HepG2 (cell line): ENCODE results near the gene EHBP1. TPM values are rescaled to one million over a fixed set of nuclear protein-coding genes. Genes with fewer than 3 reads are reported as not detected.

Experiments
- ATAC-seq: fragments of 200-7000 bp; cut with Tn5 transposase; 3 replicates; pipeline ENCODE4 v1.9.1; 2020; ENCODE audit warnings: mild to moderate bottlenecking, moderate library complexity
- BruUV-seq: library from RNA; stranded (reverse); fragments of 400-500 nt; replicated peaks from 2 replicates; lab custom pipeline; 2021; lab: Mats Ljungman, UMichigan
- CTCF ChIA-PET: fragments of 300-600 bp; formaldehyde crosslinking; extraction: SDS; loops from one replicate; lab custom pipeline; 2021; ENCODE audit warnings: low total read pairs, inconsistent platforms, low intra/inter-chr PET ratio; lab: Yijun Ruan, JAX
- POLR2A ChIA-PET: fragments of 350-600 bp; sonication (Branson Sonifier 250); formaldehyde crosslinking; loops from one replicate; lab custom pipeline; 2020; ENCODE audit warnings: antibody characterized with exemption, inconsistent platforms; lab: Yijun Ruan, JAX
- DNase-seq: peaks from one replicate; pipeline ENCODE4 v3.0.0-alpha.2; 2015; ENCODE audit warnings: low spot score
- FAIRE-seq: peaks from 3 replicates; lab custom pipeline; 2011; peaks lifted over from hg19 to GRCh38; lab: Jason Lieb, UNC
- H2AFZ ChIP-seq: one replicate; pipeline ENCODE4 v1.6.1; 2011; ENCODE audit warnings: low read length, inconsistent platforms
- H3K27ac ChIP-seq: fragments of 300-600 bp; 3 replicates; pipeline ENCODE4 v1.8.0; 2011; ENCODE audit warnings: mixed run types, mild to moderate bottlenecking, mixed read lengths, low read length, inconsistent platforms; ENCODE audit not compliant: insufficient read depth; ENCODE audit errors: extremely low read length
- H3K27me3 ChIP-seq, 2 experiments: fragments of 200-600 bp in 1 of 2; 2 replicates in 1 of 2; 3 replicates in 1 of 2; pipeline versions ENCODE4 v1.6.0 to v1.8.0; 2011; ENCODE audit warnings: low read length in 2 of 2, mild to moderate bottlenecking in 2 of 2, moderate library complexity in 2 of 2, inconsistent platforms in 1 of 2; ENCODE audit not compliant: insufficient read depth in 2 of 2, control insufficient read depth in 1 of 2
- H3K36me3 ChIP-seq, 2 experiments: fragments of 200-600 bp in 1 of 2; replicated peaks in 1 of 2; 2 replicates in 1 of 2; 3 replicates in 1 of 2; pipeline versions ENCODE4 v1.5.1 to v1.8.0; 2011; ENCODE audit warnings: low read length in 2 of 2, inconsistent platforms in 1 of 2; ENCODE audit not compliant: insufficient read depth in 2 of 2, control insufficient read depth in 1 of 2
- H3K4me1 ChIP-seq: 2 replicates; pipeline ENCODE4 v1.5.1; 2012; ENCODE audit warnings: low read length, inconsistent platforms; ENCODE audit not compliant: insufficient read depth
- H3K4me2 ChIP-seq: 2 replicates; pipeline ENCODE4 v1.6.0; 2011; ENCODE audit warnings: low read depth, low read length, inconsistent platforms
- H3K4me3 ChIP-seq, 3 experiments: fragments of 200-600 bp in 1 of 3; sonication (generic), shearing (Covaris generic) in 1 of 3; replicated peaks in 1 of 3; 2 replicates each; pipeline ENCODE4 v1.5.1; 2011 to 2016; ENCODE audit warnings: low read length in 3 of 3, inconsistent platforms in 2 of 3, low read depth in 2 of 3, mild to moderate bottlenecking in 2 of 3, control low read depth in 1 of 3, mixed read lengths in 1 of 3; ENCODE audit not compliant: insufficient read depth in 1 of 3
- H3K79me2 ChIP-seq: one replicate; pipeline ENCODE4 v1.6.1; 2011; ENCODE audit warnings: low read length, inconsistent platforms; ENCODE audit not compliant: insufficient read depth
- H3K9ac ChIP-seq: 2 replicates; pipeline ENCODE4 v1.6.0; 2011; ENCODE audit warnings: mild to moderate bottlenecking, low read depth, low read length, inconsistent platforms; ENCODE audit not compliant: insufficient read depth
- H3K9me3 ChIP-seq: 2 replicates; pipeline ENCODE4 v1.5.1; 2012; ENCODE audit warnings: mild to moderate bottlenecking, low read length
- H4K20me1 ChIP-seq: 2 replicates; pipeline ENCODE4 v1.6.0; 2011; ENCODE audit warnings: inconsistent platforms, mild to moderate bottlenecking, low read length, moderate library complexity; ENCODE audit not compliant: insufficient read depth
- ATF7 ChIP-seq, 2 experiments: fragments of 450-650 bp in 1 of 2; sonication (generic) in 1 of 2; formaldehyde crosslinking in 1 of 2; IDR thresholded peaks; 2 replicates each; pipeline versions ENCODE4 v1.4.0 to v1.6.1; 2016 to 2020; ENCODE audit warnings: antibody characterized with exemption in 1 of 2, mild to moderate bottlenecking in 1 of 2, missing genetic modification reagents in 1 of 2
- ATF7-NPFF ChIP-seq: sonication (generic); formaldehyde crosslinking; IDR thresholded peaks from 2 replicates; pipeline ENCODE4 v1.8.1; 2023; ENCODE audit warnings: mild to moderate bottlenecking, low read depth, missing genetic modification reagents, moderate library complexity
- BHLHE40 ChIP-seq: IDR thresholded peaks from 2 replicates; pipeline ENCODE4 v1.6.1; 2011; ENCODE audit warnings: low read length, improper control_type of control experiment
- CBX2 ChIP-seq, 2 experiments: fragments of 200-600 bp in 1 of 2; sonication (generic); formaldehyde crosslinking in 1 of 2; IDR thresholded peaks; 2 replicates each; pipeline versions ENCODE4 v1.7.0 to v1.8.1; 2018 to 2022; ENCODE audit warnings: low read depth in 2 of 2, low read length in 1 of 2, mild to moderate bottlenecking in 1 of 2, missing genetic modification reagents in 1 of 2
- CCDC6 ChIP-seq: sonication (generic); formaldehyde crosslinking; IDR thresholded peaks from 2 replicates; pipeline ENCODE4 v1.8.1; 2022; ENCODE audit warnings: mild to moderate bottlenecking, missing genetic modification reagents, moderate library complexity
- ETV6 ChIP-seq: sonication (generic); formaldehyde crosslinking; conservative IDR thresholded peaks from 2 replicates; pipeline ENCODE4 v1.4.0; 2020; ENCODE audit warnings: missing genetic modification reagents
- FLYWCH1 ChIP-seq: sonication (generic); formaldehyde crosslinking; IDR thresholded peaks from 2 replicates; pipeline ENCODE4 v1.8.1; 2023; ENCODE audit warnings: mild to moderate bottlenecking, missing genetic modification reagents
- GRHL1 ChIP-seq: sonication (generic); formaldehyde crosslinking; conservative IDR thresholded peaks from 2 replicates; pipeline ENCODE4 v1.8.0; 2022; ENCODE audit warnings: missing genetic modification reagents
- NCOA1 ChIP-seq: sonication (generic); formaldehyde crosslinking; IDR thresholded peaks from 2 replicates; pipeline ENCODE4 v1.9.0; 2021; ENCODE audit warnings: missing genetic modification reagents
- NCOA2 ChIP-seq: sonication (generic); formaldehyde crosslinking; IDR thresholded peaks from 2 replicates; pipeline ENCODE4 v1.8.0; 2022; ENCODE audit warnings: inconsistent platforms
- RAD21 ChIP-seq: fragments of 450-650 bp; formaldehyde crosslinking; IDR thresholded peaks from 2 replicates; pipeline ENCODE4 v1.5.0; 2020; ENCODE audit warnings: mild to moderate bottlenecking
- U2AF1 ChIP-seq: fragments of 200-400 bp; formaldehyde crosslinking; optimal IDR thresholded peaks from 2 replicates; pipeline ENCODE3; 2017; ENCODE audit warnings: mild to moderate bottlenecking, low read depth, low read length
- ZNF558 ChIP-seq: sonication (generic); formaldehyde crosslinking; IDR thresholded peaks from 2 replicates; pipeline ENCODE4 v1.9.0; 2022; ENCODE audit warnings: mild to moderate bottlenecking, missing genetic modification reagents, borderline replicate concordance
- ZNF660 ChIP-seq: sonication (generic); formaldehyde crosslinking; IDR thresholded peaks from 2 replicates; pipeline ENCODE4 v1.5.1; 2020; ENCODE audit warnings: mild to moderate bottlenecking, low read depth, missing genetic modification reagents, borderline replicate concordance
- in situ Hi-C: cut with HindIII; loops from 2 replicates; pipeline ENCODE4 v1.10.0; 2017; ENCODE audit warnings: low pct_unique_long_range_greater_than_20kb; ENCODE audit not compliant: extremely low pct_ligation_motif_present
- intact Hi-C: fragments of 100-400 bp; cut with micrococcal nuclease; formaldehyde crosslinking; loops from one replicate; pipeline ENCODE4 v1.10.0; 2022; ENCODE audit not compliant: unreplicated experiment
- polyA plus RNA-seq, 8 experiments: library from polyadenylated mRNA; depleted of rRNA in 3 of 8; stranded (reverse) in 7 of 8; unstranded in 1 of 8; fragments of >200 nt; fragmentation: Illumina TruSeq in 4 of 8; extraction: Trizol in 4 of 8; gene quantifications; 2 replicates each; pipeline versions ENCODE4 v1.2.1 to v1.2.3, GENCODE V29; 2011 to 2016; ENCODE audit warnings: low read depth in 4 of 8, missing spikeins in 1 of 8, mixed read lengths in 1 of 8; ENCODE audit not compliant: insufficient read depth in 1 of 8
- total RNA-seq, 5 experiments: library from RNA; depleted of rRNA; stranded (reverse); fragments of >200 nt; fragmentation: Illumina TruSeq; extraction: Trizol; gene quantifications; 2 replicates each; pipeline ENCODE4 v1.2.3, GENCODE V29; 2016; ENCODE audit warnings: low read depth in 1 of 5
- TF ChIP-seq, protein P1 (sequence below): sonication (generic); formaldehyde crosslinking; IDR thresholded peaks from 2 replicates; pipeline ENCODE4 v1.4.0; 2020; ENCODE audit warnings: missing genetic modification reagents, borderline replicate concordance
- TF ChIP-seq, protein P2 (sequence below): IDR thresholded peaks from 2 replicates; pipeline ENCODE4 v1.6.1; 2016; ENCODE audit warnings: control low read depth
- TF ChIP-seq, protein P3 (sequence below): sonication (generic); formaldehyde crosslinking; IDR thresholded peaks from 2 replicates; pipeline ENCODE4 v1.4.0; 2020; ENCODE audit warnings: missing genetic modification reagents, mild to moderate bottlenecking, borderline replicate concordance

EHBP1 gene
- total and polyA plus RNA-seq, 2 of the 13 experiments (the other 11 are each of a cell fraction or from before 2014, with no cell fraction given), result 93.5 to 146 TPM

DNA sequence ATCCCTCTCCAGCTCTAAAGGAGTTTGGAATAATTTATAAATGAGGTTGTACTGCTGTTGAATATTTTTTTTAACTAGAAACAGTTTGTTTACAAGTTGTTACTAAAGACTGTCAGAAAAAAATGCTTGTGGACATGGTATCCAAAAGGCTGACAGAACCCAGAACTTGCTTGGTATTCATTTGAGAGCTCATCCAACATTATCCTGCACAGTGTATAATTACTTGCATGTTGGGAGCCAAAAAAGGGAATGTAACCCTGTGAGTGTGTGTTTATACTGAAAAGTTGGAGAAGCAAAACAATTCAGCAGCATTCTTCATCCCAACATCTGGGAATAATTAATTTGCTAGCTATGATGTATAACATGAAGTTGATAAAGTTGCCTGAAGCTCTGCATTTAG is 42.1 kb upstream of the EHBP1 start:
- no peaks in the 10 kb centered on the region for H4K20me1 ChIP-seq
- ChIA-PET CTCF (no interaction called here), POLR2A (interaction anchor here (0.8 to 2.4 kb wide), 6 partner anchors 9 to 137 kb away, joined by 3 to 8 read pairs (median 5); partner anchors contain the start of gene EHBP1)
- no TSS peak for BruUV-seq
- no peak for ATAC-seq
- H3K36me3 ChIP-seq, result no peaks in the 10 kb centered on the region
- TF ChIP-seq FLYWCH1 (CRISPR knock-in tag) (no peak), ETV6 (no peak), ATF7-NPFF (CRISPR knock-in tag) (no peak), ZNF558 (CRISPR knock-in tag) (no peak), CCDC6 (CRISPR knock-in tag) (no peak), BHLHE40 (no peak), GRHL1 (no peak), CBX2 (IDR thresholded peaks at IDR 0.05; ENCODE audit: low read depth, low read length) (no peak), CBX2 (CRISPR knock-in tag; IDR thresholded peaks at IDR 0.05; ENCODE audit: low read depth) (no peak), NCOA2 (CRISPR knock-in tag) (no peak), U2AF1 (no peak), ATF7 (IDR thresholded peaks at IDR 0.05) (no peak), ATF7 (CRISPR knock-in tag; IDR thresholded peaks at IDR 0.05) (no peak), RAD21 (no peak), ZNF660 (CRISPR knock-in tag) (no peak), NCOA1 (CRISPR knock-in tag) (no peak)
- TF ChIP-seq, protein P1, sequence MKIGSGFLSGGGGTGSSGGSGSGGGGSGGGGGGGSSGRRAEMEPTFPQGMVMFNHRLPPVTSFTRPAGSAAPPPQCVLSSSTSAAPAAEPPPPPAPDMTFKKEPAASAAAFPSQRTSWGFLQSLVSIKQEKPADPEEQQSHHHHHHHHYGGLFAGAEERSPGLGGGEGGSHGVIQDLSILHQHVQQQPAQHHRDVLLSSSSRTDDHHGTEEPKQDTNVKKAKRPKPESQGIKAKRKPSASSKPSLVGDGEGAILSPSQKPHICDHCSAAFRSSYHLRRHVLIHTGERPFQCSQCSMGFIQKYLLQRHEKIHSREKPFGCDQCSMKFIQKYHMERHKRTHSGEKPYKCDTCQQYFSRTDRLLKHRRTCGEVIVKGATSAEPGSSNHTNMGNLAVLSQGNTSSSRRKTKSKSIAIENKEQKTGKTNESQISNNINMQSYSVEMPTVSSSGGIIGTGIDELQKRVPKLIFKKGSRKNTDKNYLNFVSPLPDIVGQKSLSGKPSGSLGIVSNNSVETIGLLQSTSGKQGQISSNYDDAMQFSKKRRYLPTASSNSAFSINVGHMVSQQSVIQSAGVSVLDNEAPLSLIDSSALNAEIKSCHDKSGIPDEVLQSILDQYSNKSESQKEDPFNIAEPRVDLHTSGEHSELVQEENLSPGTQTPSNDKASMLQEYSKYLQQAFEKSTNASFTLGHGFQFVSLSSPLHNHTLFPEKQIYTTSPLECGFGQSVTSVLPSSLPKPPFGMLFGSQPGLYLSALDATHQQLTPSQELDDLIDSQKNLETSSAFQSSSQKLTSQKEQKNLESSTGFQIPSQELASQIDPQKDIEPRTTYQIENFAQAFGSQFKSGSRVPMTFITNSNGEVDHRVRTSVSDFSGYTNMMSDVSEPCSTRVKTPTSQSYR (CRISPR knock-in tag), result no peak
- TF ChIP-seq, protein P2, sequence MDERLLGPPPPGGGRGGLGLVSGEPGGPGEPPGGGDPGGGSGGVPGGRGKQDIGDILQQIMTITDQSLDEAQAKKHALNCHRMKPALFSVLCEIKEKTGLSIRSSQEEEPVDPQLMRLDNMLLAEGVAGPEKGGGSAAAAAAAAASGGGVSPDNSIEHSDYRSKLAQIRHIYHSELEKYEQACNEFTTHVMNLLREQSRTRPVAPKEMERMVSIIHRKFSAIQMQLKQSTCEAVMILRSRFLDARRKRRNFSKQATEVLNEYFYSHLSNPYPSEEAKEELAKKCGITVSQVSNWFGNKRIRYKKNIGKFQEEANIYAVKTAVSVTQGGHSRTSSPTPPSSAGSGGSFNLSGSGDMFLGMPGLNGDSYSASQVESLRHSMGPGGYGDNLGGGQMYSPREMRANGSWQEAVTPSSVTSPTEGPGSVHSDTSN, result no peak
- TF ChIP-seq, protein P3, sequence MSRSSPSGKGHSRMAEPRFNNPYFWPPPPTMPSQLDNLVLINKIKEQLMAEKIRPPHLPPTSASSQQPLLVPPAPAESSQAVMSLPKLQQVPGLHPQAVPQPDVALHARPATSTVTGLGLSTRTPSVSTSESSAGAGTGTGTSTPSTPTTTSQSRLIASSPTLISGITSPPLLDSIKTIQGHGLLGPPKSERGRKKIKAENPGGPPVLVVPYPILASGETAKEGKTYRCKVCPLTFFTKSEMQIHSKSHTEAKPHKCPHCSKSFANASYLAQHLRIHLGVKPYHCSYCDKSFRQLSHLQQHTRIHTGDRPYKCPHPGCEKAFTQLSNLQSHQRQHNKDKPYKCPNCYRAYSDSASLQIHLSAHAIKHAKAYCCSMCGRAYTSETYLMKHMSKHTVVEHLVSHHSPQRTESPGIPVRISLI, result no peak
- H2AFZ ChIP-seq, result peak overlapping the region; percentile 16
- H3K4me1 ChIP-seq, result peaks cover 62% of the 10 kb centered on the region
- no peak overlapping the region for H3K4me2 ChIP-seq
- H3K9ac ChIP-seq, result no peak overlapping the region
- no peak for DNase-seq
- H3K27me3 ChIP-seq, result no peaks in the 10 kb centered on the region
- intact Hi-C loops (loop anchor here (5.0 kb wide), 1 partner anchor 66 kb away; no protein-coding TSS in a partner anchor), in situ Hi-C loops (no loop called here)
- H3K4me3 ChIP-seq, result no peak overlapping the region
- no peak for FAIRE-seq
- no peak overlapping the region for H3K27ac ChIP-seq
- H3K9me3 ChIP-seq, result no peaks in the 10 kb centered on the region
- H3K79me2 ChIP-seq, result no peaks in the 10 kb centered on the region
